Neural crest cell (in vitro differentiated cells): ENCODE measurements around the gene DHX16. TPM values are rescaled to one million over a fixed set of nuclear protein-coding genes. Genes with fewer than 3 reads are reported as not detected.

Source experiments
- DNase-seq: peaks from one replicate; pipeline ENCODE4 v3.0.0; 2021; ENCODE audit warnings: low read depth, mixed read lengths, low spot score
- H3K27ac Mint-ChIP-seq: one replicate; pipeline ENCODE4 v1.8.0; 2021; ENCODE audit warnings: mild to moderate bottlenecking, mixed read lengths; ENCODE audit not compliant: unreplicated experiment
- H3K27me3 Mint-ChIP-seq: 2 replicates; pipeline ENCODE4 v1.8.0; 2021; ENCODE audit warnings: low read depth, mild to moderate bottlenecking, mixed read lengths
- H3K36me3 Mint-ChIP-seq: 2 replicates; pipeline ENCODE4 v1.8.0; 2021; ENCODE audit warnings: low read depth, mild to moderate bottlenecking, mixed read lengths
- H3K4me1 Mint-ChIP-seq: 2 replicates; pipeline ENCODE4 v1.8.0; 2021; ENCODE audit warnings: mixed read lengths
- H3K4me3 Mint-ChIP-seq: one replicate; pipeline ENCODE4 v1.8.0; 2021; ENCODE audit warnings: mild to moderate bottlenecking, mixed read lengths
- H3K9me3 Mint-ChIP-seq: 2 replicates; pipeline ENCODE4 v1.8.0; 2021; ENCODE audit warnings: mixed read lengths
- CTCF ChIP-seq: fragments of 200-600 bp; sonication (generic); conservative IDR thresholded peaks from 2 replicates; pipeline ENCODE4 v1.5.0; 2021; ENCODE audit warnings: antibody characterized with exemption, mild to moderate bottlenecking
- total RNA-seq: library from RNA; stranded (reverse); gene quantifications from 2 replicates; pipeline ENCODE4 v1.2.1, GENCODE V29; 2021

The DHX16 gene
- total RNA-seq, 1 donor from 2014 or later, result 30.3 TPM

- Mint-ChIP-seq H3K36me3 (peaks cover 19% of the 10 kb centered on the region), H3K27me3 (no peaks in the 10 kb centered on the region), H3K9me3 (no peaks in the 10 kb centered on the region), H3K27ac (no peak overlapping the region), H3K4me3 (no peak overlapping the region), H3K4me1 (no peaks in the 10 kb centered on the region)
- no peak for TF ChIP-seq CTCF
- no peak for DNase-seq
These were observed 15.4 kb downstream of the DHX16 start for GRCh38 chr6:30657454-30657853.

GRCh38 chr6:30656513-30656912 is 16.3 kb downstream of the DHX16 start:
- Mint-ChIP-seq H3K4me3 (no peak overlapping the region), H3K4me1 (no peaks in the 10 kb centered on the region), H3K27ac (no peak overlapping the region), H3K9me3 (no peaks in the 10 kb centered on the region), H3K27me3 (no peaks in the 10 kb centered on the region), H3K36me3 (peaks cover 14% of the 10 kb centered on the region)
- no peak for DNase-seq
- TF ChIP-seq CTCF, result no peak

GRCh38 chr6:30655743-30656094 is 17.1 kb downstream of the DHX16 start:
- H3K36me3 Mint-ChIP-seq, result peaks cover 15% of the 10 kb centered on the region
- H3K4me3 Mint-ChIP-seq, result no peak overlapping the region
- H3K4me1 Mint-ChIP-seq, result no peaks in the 10 kb centered on the region
- H3K27ac Mint-ChIP-seq, result no peak overlapping the region
- no peaks in the 10 kb centered on the region for H3K9me3 Mint-ChIP-seq
- TF ChIP-seq CTCF, result no peak
- DNase-seq, result no peak
- no peaks in the 10 kb centered on the region for H3K27me3 Mint-ChIP-seq

- no peak for TF ChIP-seq CTCF
- peaks cover 14% of the 10 kb centered on the region for H3K36me3 Mint-ChIP-seq
These were observed 17.7 kb downstream of the DHX16 start for GRCh38 chr6:30654798-30655742.

GRCh38 chr6:30651143-30651542 is 21.7 kb downstream of the DHX16 start:
- no peak for DNase-seq
- Mint-ChIP-seq H3K27me3 (no peaks in the 10 kb centered on the region), H3K4me1 (peaks cover 14% of the 10 kb centered on the region), H3K4me3 (peak overlapping the region; percentile 83), H3K27ac (no peak overlapping the region), H3K36me3 (peaks cover 9% of the 10 kb centered on the region), H3K9me3 (no peaks in the 10 kb centered on the region)
- no peak for TF ChIP-seq CTCF

More at GRCh38 chr6:30654798-30655742, 17.7 kb downstream of the DHX16 start:
- H3K4me1 Mint-ChIP-seq, result no peaks in the 10 kb centered on the region
- no peaks in the 10 kb centered on the region for H3K27me3 Mint-ChIP-seq
- H3K9me3 Mint-ChIP-seq, result no peaks in the 10 kb centered on the region
- no peak overlapping the region for H3K27ac Mint-ChIP-seq
- H3K4me3 Mint-ChIP-seq, result peak overlapping the region; percentile 27
- DNase-seq, result no peak
